Measurements from ENCODE around the gene GALNT12. TPM values are rescaled to one million over a fixed set of nuclear protein-coding genes. Genes with fewer than 3 reads are reported as not detected.

The GALNT12 gene, protein sequence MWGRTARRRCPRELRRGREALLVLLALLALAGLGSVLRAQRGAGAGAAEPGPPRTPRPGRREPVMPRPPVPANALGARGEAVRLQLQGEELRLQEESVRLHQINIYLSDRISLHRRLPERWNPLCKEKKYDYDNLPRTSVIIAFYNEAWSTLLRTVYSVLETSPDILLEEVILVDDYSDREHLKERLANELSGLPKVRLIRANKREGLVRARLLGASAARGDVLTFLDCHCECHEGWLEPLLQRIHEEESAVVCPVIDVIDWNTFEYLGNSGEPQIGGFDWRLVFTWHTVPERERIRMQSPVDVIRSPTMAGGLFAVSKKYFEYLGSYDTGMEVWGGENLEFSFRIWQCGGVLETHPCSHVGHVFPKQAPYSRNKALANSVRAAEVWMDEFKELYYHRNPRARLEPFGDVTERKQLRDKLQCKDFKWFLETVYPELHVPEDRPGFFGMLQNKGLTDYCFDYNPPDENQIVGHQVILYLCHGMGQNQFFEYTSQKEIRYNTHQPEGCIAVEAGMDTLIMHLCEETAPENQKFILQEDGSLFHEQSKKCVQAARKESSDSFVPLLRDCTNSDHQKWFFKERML
- total RNA-seq (ENCODE audit: low replicate concordance) = 28.8 and 46.5 TPM in 2 replicates

DNA sequence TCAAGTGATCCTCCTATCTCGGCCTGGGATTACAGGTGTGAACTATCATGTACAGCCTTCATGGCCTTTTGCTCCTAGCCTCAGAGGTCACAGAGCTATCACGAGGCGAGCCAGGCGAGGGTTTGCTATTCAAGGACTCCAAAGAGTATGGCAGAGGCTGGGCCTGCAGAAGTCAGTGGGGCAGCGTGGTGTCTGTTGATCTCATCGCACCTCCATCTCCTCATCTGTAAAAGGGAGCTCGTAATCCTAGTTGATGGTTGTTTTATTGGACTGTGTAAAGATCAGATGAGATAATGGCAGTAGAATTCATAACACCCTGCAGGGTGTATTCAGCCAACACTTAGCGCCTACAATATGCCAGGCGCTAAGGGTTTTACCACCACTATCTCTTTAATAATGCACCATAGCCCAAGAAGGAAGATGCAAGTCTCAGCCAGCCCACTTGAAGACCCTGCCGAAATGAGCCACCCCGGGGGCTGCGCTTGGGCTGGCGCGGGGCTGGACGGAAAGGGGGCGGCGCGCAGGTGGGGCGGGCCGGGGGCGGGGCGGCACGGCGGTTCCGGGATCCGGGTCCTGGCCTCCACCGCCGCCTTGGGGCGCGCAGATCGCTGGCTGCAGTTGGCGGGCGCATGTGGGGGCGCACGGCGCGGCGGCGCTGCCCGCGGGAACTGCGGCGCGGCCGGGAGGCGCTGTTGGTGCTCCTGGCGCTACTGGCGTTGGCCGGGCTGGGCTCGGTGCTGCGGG lies at the start of gene GALNT12:
Gene GALNT12 (plus strand): TSS at position 601 of the 744 bp plus-strand sequence. CDS start 29 bp downstream, at position 630.
- Mint-ChIP-seq H3K4me3 (peak within 1 kb of the TSS; percentile 90), H3K4me1 (peaks cover 47% of the 10 kb centered on the region), H3K9me3 (peaks cover 2% of the 10 kb centered on the region), H3K27ac (peak within 1 kb of the TSS; percentile 22), H3K27me3 (ENCODE audit: insufficient read depth, low read depth) (peaks cover 15% of the 10 kb centered on the region), H3K36me3 (no peaks in the 10 kb centered on the region)
- peak; percentile 80 for DNase-seq (ENCODE audit: low spot score)
- Histone ChIP-seq H4K20me1 (ENCODE audit: low read depth) (peaks cover 11% of the 10 kb centered on the region), H3K36me3 (no peaks in the 10 kb centered on the region), H3K79me2 (ENCODE audit: low read depth) (peaks cover 11% of the 10 kb centered on the region), H3K9ac (no peak within 1 kb of the TSS), H2AFZ (replicated peaks) (peak within 1 kb of the TSS; percentile 45), H3K27me3 (peaks cover 3% of the 10 kb centered on the region), H3F3A (ENCODE audit: low read depth) (peaks cover 36% of the 10 kb centered on the region), H3K4me3 (peak within 1 kb of the TSS; percentile 67), H3K27ac (no peak within 1 kb of the TSS), H3K4me1 (peaks cover 29% of the 10 kb centered on the region), H3K4me2 (peak within 1 kb of the TSS; percentile 98), H3K9me3 (ENCODE audit: low read depth) (no peaks in the 10 kb centered on the region)
- TF ChIP-seq EZH2phosphoT487 (IDR thresholded peaks at IDR 0.05) (no peak), EZH2 (IDR thresholded peaks at IDR 0.05) (no peak)
- TF ChIP-seq, protein P1, sequence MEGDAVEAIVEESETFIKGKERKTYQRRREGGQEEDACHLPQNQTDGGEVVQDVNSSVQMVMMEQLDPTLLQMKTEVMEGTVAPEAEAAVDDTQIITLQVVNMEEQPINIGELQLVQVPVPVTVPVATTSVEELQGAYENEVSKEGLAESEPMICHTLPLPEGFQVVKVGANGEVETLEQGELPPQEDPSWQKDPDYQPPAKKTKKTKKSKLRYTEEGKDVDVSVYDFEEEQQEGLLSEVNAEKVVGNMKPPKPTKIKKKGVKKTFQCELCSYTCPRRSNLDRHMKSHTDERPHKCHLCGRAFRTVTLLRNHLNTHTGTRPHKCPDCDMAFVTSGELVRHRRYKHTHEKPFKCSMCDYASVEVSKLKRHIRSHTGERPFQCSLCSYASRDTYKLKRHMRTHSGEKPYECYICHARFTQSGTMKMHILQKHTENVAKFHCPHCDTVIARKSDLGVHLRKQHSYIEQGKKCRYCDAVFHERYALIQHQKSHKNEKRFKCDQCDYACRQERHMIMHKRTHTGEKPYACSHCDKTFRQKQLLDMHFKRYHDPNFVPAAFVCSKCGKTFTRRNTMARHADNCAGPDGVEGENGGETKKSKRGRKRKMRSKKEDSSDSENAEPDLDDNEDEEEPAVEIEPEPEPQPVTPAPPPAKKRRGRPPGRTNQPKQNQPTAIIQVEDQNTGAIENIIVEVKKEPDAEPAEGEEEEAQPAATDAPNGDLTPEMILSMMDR (IDR thresholded peaks at IDR 0.05) = no peak

DNA sequence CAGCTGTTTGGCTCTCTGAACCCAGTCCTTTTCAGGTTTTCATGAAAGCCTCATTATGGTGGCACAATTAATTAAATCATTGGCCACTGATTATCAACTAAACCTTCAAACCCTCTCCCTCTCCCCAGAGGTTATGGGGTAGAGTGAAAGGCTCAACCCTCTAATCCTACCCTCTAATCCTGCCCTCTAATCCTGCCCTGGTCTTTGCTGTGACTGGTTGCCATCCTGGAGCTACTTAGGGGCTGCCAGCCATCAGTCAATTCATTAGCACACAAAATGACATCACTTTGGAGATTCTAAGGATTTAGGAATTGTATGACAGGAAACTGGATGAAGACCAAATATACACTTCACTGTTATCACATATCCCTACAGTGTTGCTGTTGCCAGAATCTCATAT lies 47.2 kb upstream of the GALNT12 start:
- no peak overlapping the region for H2AFZ ChIP-seq (replicated peaks)
- H3K4me2 ChIP-seq = no peak overlapping the region
- Mint-ChIP-seq H3K27me3 (ENCODE audit: insufficient read depth, low read depth) (no peaks in the 10 kb centered on the region), H3K27ac (no peak overlapping the region), H3K4me3 (no peak overlapping the region), H3K36me3 (peaks cover 51% of the 10 kb centered on the region), H3K4me1 (no peaks in the 10 kb centered on the region), H3K9me3 (peaks cover 11% of the 10 kb centered on the region)
- no peaks in the 10 kb centered on the region for H3F3A ChIP-seq (ENCODE audit: low read depth)
- no peaks in the 10 kb centered on the region for H4K20me1 ChIP-seq (ENCODE audit: low read depth)
- H3K4me1 ChIP-seq = no peaks in the 10 kb centered on the region
- H3K27ac ChIP-seq = no peak overlapping the region
- H3K4me3 ChIP-seq = no peak overlapping the region
- TF ChIP-seq, protein P1 (IDR thresholded peaks at IDR 0.05) = no peak
- TF ChIP-seq EZH2 (IDR thresholded peaks at IDR 0.05) (no peak), EZH2phosphoT487 (IDR thresholded peaks at IDR 0.05) (no peak)
- peaks cover 4% of the 10 kb centered on the region for H3K9me3 ChIP-seq (ENCODE audit: low read depth)
- H3K9ac ChIP-seq = no peak overlapping the region
- H3K79me2 ChIP-seq (ENCODE audit: low read depth) = no peaks in the 10 kb centered on the region
- H3K36me3 ChIP-seq = no peaks in the 10 kb centered on the region
- no peak for DNase-seq (ENCODE audit: low spot score)
- H3K27me3 ChIP-seq = no peaks in the 10 kb centered on the region

DNA sequence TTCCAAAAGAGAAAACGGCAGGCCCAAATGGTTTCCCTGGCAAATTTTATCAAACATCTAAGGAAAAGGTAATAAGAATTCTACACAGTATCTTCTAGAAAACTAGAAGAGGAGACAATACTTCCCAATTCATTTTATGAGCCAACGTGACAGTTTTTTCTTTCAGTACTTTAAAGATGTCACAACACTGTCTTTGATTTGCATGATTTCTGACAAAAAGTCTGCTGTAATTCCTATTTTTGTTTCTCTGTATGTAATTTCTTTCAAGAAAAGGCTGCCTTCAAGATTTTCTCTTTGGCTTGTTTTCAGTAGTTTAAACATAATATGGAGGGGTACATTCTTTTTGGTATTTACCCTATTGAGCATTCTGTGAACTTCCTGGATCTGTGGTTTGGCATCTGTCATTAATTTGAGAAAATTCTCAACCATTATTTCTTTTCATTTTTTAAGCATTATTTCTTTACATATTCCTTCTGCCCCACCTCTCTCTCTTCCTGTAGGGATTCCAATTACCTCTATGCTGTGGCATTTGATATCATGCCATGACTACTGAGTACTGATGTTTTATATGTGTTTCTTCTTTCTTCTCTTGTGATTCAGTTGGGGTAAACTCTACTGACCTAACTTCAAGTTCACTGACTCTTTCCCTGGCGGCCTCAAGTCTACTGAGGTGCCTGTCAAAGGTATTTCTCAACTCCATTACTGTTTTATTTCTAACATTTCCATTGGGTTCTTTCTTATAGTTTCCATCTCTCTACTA lies 43.3 kb upstream of the GALNT12 start:
- H3K4me3 ChIP-seq = no peak overlapping the region
- Mint-ChIP-seq H3K27me3 (ENCODE audit: insufficient read depth, low read depth) (peaks cover 4% of the 10 kb centered on the region), H3K36me3 (peaks cover 36% of the 10 kb centered on the region), H3K4me1 (no peaks in the 10 kb centered on the region), H3K9me3 (peaks cover under 1% of the 10 kb centered on the region), H3K27ac (no peak overlapping the region), H3K4me3 (no peak overlapping the region)
- H4K20me1 ChIP-seq (ENCODE audit: low read depth) = no peaks in the 10 kb centered on the region
- no peaks in the 10 kb centered on the region for H3K79me2 ChIP-seq (ENCODE audit: low read depth)
- H3K27ac ChIP-seq = no peak overlapping the region
- H3K4me2 ChIP-seq = no peak overlapping the region
- H3K36me3 ChIP-seq = no peaks in the 10 kb centered on the region
- no peaks in the 10 kb centered on the region for H3F3A ChIP-seq (ENCODE audit: low read depth)
- H3K9me3 ChIP-seq (ENCODE audit: low read depth) = peaks cover 4% of the 10 kb centered on the region
- no peak overlapping the region for H3K9ac ChIP-seq
- DNase-seq (ENCODE audit: low spot score) = no peak
- H3K27me3 ChIP-seq = no peaks in the 10 kb centered on the region
- H2AFZ ChIP-seq (replicated peaks) = no peak overlapping the region
- H3K4me1 ChIP-seq = no peaks in the 10 kb centered on the region
- TF ChIP-seq EZH2phosphoT487 (IDR thresholded peaks at IDR 0.05) = no peak
- TF ChIP-seq EZH2 (IDR thresholded peaks at IDR 0.05) = no peak
- TF ChIP-seq, protein P1 (IDR thresholded peaks at IDR 0.05) = no peak

Data from neural progenitor cell (in vitro differentiated cells).